Endothelial cell of umbilical vein (primary cell): Measurements from ENCODE around the gene CACNA1F. TPM values are rescaled to one million over a fixed set of nuclear protein-coding genes. Genes with fewer than 3 reads are reported as not detected.

ENCODE experiments used
- BruUV-seq: library from RNA; stranded (reverse); fragments of 400-500 nt; replicated peaks from 2 replicates; lab custom pipeline; 2021; lab: Mats Ljungman, UMichigan
- CTCF ChIA-PET: fragments of 300-600, 350-600 bp; sonication (Branson Sonifier 250); formaldehyde crosslinking; loops from one replicate; lab custom pipeline; 2021; ENCODE audit warnings: antibody characterized with exemption, inconsistent platforms; lab: Charles Lee
- POLR2A ChIA-PET: fragments of 300-600, 350-600 bp; sonication (Branson Sonifier 250); formaldehyde crosslinking; loops from one replicate; lab custom pipeline; 2021; ENCODE audit warnings: antibody characterized with exemption, inconsistent platforms; lab: Charles Lee
- DNase-seq: peaks from one replicate; pipeline ENCODE4 v3.0.0-alpha.2; 2011; ENCODE audit warnings: low read depth, low spot score
- FAIRE-seq: peaks from 2 replicates; lab custom pipeline; 2011; peaks lifted over from hg19 to GRCh38; lab: Jason Lieb, UNC
- H2AFZ ChIP-seq: 2 replicates; pipeline ENCODE4 v1.6.0; 2012; ENCODE audit warnings: low read depth, low read length, control low read depth, inconsistent platforms
- H3K27ac ChIP-seq: 2 replicates; pipeline ENCODE4 v1.5.1; 2011; ENCODE audit warnings: low read depth, mild to moderate bottlenecking, control low read depth, low read length, moderate library complexity; ENCODE audit not compliant: insufficient read depth
- H3K27me3 ChIP-seq, 2 experiments: 2 replicates each; pipeline versions ENCODE4 v1.6.0 to v1.6.1; 2011; ENCODE audit warnings: low read length in 2 of 2, mixed read lengths in 1 of 2; ENCODE audit not compliant: control insufficient read depth in 2 of 2, insufficient read depth in 2 of 2
- H3K36me3 ChIP-seq, 2 experiments: 2 replicates in 1 of 2; 3 replicates in 1 of 2; pipeline ENCODE4 v1.5.1; 2011; ENCODE audit warnings: low read length in 2 of 2, mild to moderate bottlenecking in 1 of 2, moderate library complexity in 1 of 2; ENCODE audit not compliant: control insufficient read depth in 2 of 2, insufficient read depth in 2 of 2; ENCODE audit errors: extremely low read depth in 1 of 2
- H3K4me1 ChIP-seq: 3 replicates; pipeline ENCODE4 v1.5.1; 2011; ENCODE audit warnings: mild to moderate bottlenecking, low read length; ENCODE audit not compliant: control insufficient read depth, insufficient read depth; ENCODE audit errors: extremely low read depth
- H3K4me2 ChIP-seq: 2 replicates; pipeline ENCODE4 v1.6.1; 2011; ENCODE audit warnings: low read length, control low read depth, mixed read lengths; ENCODE audit not compliant: insufficient read depth
- H3K4me3 ChIP-seq, 3 experiments: fragments of 200-600 bp in 1 of 3; sonication (generic), shearing (Covaris generic) in 1 of 3; replicated peaks in 1 of 3; 2 replicates each; pipeline ENCODE4 v1.5.1; 2011 to 2016; ENCODE audit warnings: control low read depth in 3 of 3, low read length in 3 of 3, mild to moderate bottlenecking in 2 of 3, inconsistent platforms in 1 of 3, low read depth in 1 of 3, moderate library complexity in 1 of 3; ENCODE audit not compliant: insufficient read depth in 1 of 3
- H3K79me2 ChIP-seq: 2 replicates; pipeline ENCODE4 v1.6.0; 2012; ENCODE audit warnings: low read length, inconsistent platforms; ENCODE audit not compliant: control insufficient read depth, insufficient read depth
- H3K9ac ChIP-seq: replicated peaks from 2 replicates; pipeline ENCODE3; 2011; ENCODE audit warnings: low read length, control low read depth; ENCODE audit not compliant: insufficient read depth; ENCODE audit errors: extremely low read depth
- H3K9me1 ChIP-seq: replicated peaks from 3 replicates; pipeline ENCODE4 v1.6.0; 2011; ENCODE audit warnings: mild to moderate bottlenecking, low read length; ENCODE audit not compliant: control insufficient read depth, insufficient read depth; ENCODE audit errors: extremely low read depth
- H3K9me3 ChIP-seq: replicated peaks from 2 replicates; pipeline ENCODE4 v1.5.1; 2012; ENCODE audit warnings: low read length, inconsistent platforms; ENCODE audit not compliant: control insufficient read depth, insufficient read depth
- H4K20me1 ChIP-seq: replicated peaks from 2 replicates; pipeline ENCODE3; 2011; ENCODE audit warnings: mild to moderate bottlenecking, low read length; ENCODE audit not compliant: control insufficient read depth, insufficient read depth; ENCODE audit errors: extremely low read depth
- EZH2 ChIP-seq: IDR thresholded peaks from 2 replicates; pipeline ENCODE4 v1.6.1; 2012; ENCODE audit warnings: borderline replicate concordance, low read depth, mild to moderate bottlenecking, moderate library complexity, low read length, inconsistent platforms; ENCODE audit not compliant: severe bottlenecking
- FOS ChIP-seq: IDR thresholded peaks from 2 replicates; pipeline ENCODE4 v1.6.1; 2011; ENCODE audit warnings: mild to moderate bottlenecking, low read length, moderate library complexity, borderline replicate concordance; ENCODE audit not compliant: insufficient read depth
- POLR2A ChIP-seq: IDR thresholded peaks from 2 replicates; pipeline ENCODE4 v1.6.1; 2012; ENCODE audit warnings: low read depth, mild to moderate bottlenecking, control low read depth, low read length
- dilution Hi-C: fragments of 300-500 bp; cut with MboI; formaldehyde crosslinking; loops from one replicate; pipeline ENCODE4 v1.15.0; 2019; ENCODE audit warnings: low sequenced_read_pairs; ENCODE audit not compliant: extremely low pct_ligation_motif_present
- intact Hi-C: fragments of 100-400 bp; cut with micrococcal nuclease; formaldehyde crosslinking; loops from one replicate; pipeline ENCODE4 v1.10.0; 2022
- polyA plus RNA-seq, 4 experiments: library from polyadenylated mRNA; depleted of rRNA in 3 of 4; stranded (reverse) in 3 of 4; unstranded in 1 of 4; fragments of >200 nt; gene quantifications; 2 replicates each; pipeline versions ENCODE4 v1.2.1 to v1.2.3, GENCODE V29; 2011 to 2012; ENCODE audit warnings: missing spikeins in 1 of 4
- total RNA-seq: library from RNA; stranded (reverse); gene quantifications from 2 replicates; pipeline ENCODE4 v1.2.3, GENCODE V29; 2021
- TF ChIP-seq, protein P1 (sequence below), 2 donors: IDR thresholded peaks; 1 replicate in 1 of 2; 2 replicates in 1 of 2; pipeline ENCODE4 v1.5.1; 2011; ENCODE audit warnings: low read length in 2 of 2, mild to moderate bottlenecking in 2 of 2, moderate library complexity in 2 of 2, control low read depth in 1 of 2, inconsistent platforms in 1 of 2, low read depth in 1 of 2; ENCODE audit not compliant: insufficient read depth in 1 of 2; ENCODE audit errors: extremely low read depth in 1 of 2

Gene CACNA1F
- total and polyA plus RNA-seq, 2 donors (not counting 3 experiments of a cell fraction or from before 2014, with no cell fraction given), result not detected

DNA sequence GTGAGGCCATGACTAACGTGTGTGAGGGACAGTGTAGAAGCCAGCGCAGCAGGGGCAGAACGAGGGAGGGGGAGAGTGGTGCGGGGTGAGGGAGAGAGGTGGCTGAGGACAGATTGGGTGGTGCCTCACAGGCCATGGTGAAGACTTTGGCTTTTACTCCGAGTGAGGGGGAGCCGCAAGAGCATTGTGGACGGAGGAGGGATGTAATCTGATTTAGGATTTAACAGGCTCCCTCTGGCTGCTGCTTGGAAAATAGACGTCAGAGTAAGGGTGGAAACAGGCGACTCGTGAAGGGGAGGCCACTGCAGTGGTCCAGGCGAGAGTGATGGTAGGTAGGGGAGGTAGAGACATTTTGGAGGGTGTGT lies 49.5 kb upstream of the CACNA1F start:
- dilution Hi-C loops, result no loop called here

DNA sequence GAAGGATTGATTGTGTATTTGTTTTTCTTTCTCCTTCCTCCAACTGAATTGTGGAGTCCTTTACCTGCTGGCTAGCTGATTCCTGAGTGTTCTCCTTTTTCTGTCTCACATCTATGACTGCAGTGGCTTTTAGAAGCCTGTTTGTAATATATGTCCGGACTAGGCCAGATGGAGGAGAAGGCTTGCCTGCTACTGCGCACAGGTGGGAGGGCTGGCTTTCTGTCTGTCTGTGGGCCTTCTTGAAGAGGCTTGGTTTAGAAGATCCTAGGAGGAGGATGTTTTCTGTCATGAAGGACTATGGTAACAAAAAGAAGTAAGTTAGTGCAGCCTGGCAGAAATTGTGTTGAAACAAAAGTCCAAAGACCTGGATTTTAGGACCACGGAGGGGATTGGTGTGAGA lies 44.9 kb upstream of the CACNA1F start:
- no peaks in the 10 kb centered on the region for H3K79me2 ChIP-seq

More for the DNA sequence above, 49.5 kb upstream of the CACNA1F start:
- H3K4me2 ChIP-seq, result no peak overlapping the region
- no peaks in the 10 kb centered on the region for H3K27me3 ChIP-seq
- H3K9ac ChIP-seq, result no peak overlapping the region
- no peaks in the 10 kb centered on the region for H3K9me1 ChIP-seq
- ChIA-PET POLR2A (no interaction called here), CTCF (no interaction called here)
- no peak for TF ChIP-seq FOS
- TF ChIP-seq POLR2A, result no peak
- TF ChIP-seq, protein P1, sequence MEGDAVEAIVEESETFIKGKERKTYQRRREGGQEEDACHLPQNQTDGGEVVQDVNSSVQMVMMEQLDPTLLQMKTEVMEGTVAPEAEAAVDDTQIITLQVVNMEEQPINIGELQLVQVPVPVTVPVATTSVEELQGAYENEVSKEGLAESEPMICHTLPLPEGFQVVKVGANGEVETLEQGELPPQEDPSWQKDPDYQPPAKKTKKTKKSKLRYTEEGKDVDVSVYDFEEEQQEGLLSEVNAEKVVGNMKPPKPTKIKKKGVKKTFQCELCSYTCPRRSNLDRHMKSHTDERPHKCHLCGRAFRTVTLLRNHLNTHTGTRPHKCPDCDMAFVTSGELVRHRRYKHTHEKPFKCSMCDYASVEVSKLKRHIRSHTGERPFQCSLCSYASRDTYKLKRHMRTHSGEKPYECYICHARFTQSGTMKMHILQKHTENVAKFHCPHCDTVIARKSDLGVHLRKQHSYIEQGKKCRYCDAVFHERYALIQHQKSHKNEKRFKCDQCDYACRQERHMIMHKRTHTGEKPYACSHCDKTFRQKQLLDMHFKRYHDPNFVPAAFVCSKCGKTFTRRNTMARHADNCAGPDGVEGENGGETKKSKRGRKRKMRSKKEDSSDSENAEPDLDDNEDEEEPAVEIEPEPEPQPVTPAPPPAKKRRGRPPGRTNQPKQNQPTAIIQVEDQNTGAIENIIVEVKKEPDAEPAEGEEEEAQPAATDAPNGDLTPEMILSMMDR (IDR thresholded peaks at IDR 0.05; ENCODE audit: extremely low read depth in 1 of 2, insufficient read depth in 1 of 2, low read depth in 1 of 2, low read length in 2 of 2), result peak in 1 of 2 donors; percentile 4
- no peak for TF ChIP-seq EZH2
- H3K4me3 ChIP-seq, result no peak overlapping the region
- no peaks in the 10 kb centered on the region for H3K36me3 ChIP-seq
- no peak overlapping the region for H2AFZ ChIP-seq
- FAIRE-seq, result no peak
- H3K9me3 ChIP-seq, result no peaks in the 10 kb centered on the region
- no peaks in the 10 kb centered on the region for H3K4me1 ChIP-seq
- no peaks in the 10 kb centered on the region for H3K79me2 ChIP-seq
- intact Hi-C loops, result no loop called here
- BruUV-seq, result no TSS peak
- DNase-seq, result no peak
- no peaks in the 10 kb centered on the region for H4K20me1 ChIP-seq
- H3K27ac ChIP-seq, result no peak overlapping the region

More for the DNA sequence above, 44.9 kb upstream of the CACNA1F start:
- no peak overlapping the region for H3K4me2 ChIP-seq
- intact Hi-C loops, result loop anchor here (5.0 kb wide), 1 partner anchor 559 kb away; no protein-coding TSS in a partner anchor
- no peak overlapping the region for H3K4me3 ChIP-seq
- H3K27ac ChIP-seq, result no peak overlapping the region
- TF ChIP-seq, protein P1 (IDR thresholded peaks at IDR 0.05; ENCODE audit: extremely low read depth in 1 of 2, insufficient read depth in 1 of 2, low read depth in 1 of 2, low read length in 2 of 2), result no peak
- no peak for TF ChIP-seq POLR2A
- no peak for TF ChIP-seq EZH2
- H3K9me3 ChIP-seq, result no peaks in the 10 kb centered on the region
- no peaks in the 10 kb centered on the region for H3K36me3 ChIP-seq
- no peaks in the 10 kb centered on the region for H3K4me1 ChIP-seq
- FAIRE-seq (no peak), DNase-seq (no peak)
- BruUV-seq, result no TSS peak
- no peaks in the 10 kb centered on the region for H3K9me1 ChIP-seq
- no peaks in the 10 kb centered on the region for H3K27me3 ChIP-seq
- dilution Hi-C loops, result no loop called here
- POLR2A ChIA-PET, result no interaction called here
- no peak overlapping the region for H3K9ac ChIP-seq
- H4K20me1 ChIP-seq, result no peaks in the 10 kb centered on the region
- CTCF ChIA-PET, result no interaction called here
- H2AFZ ChIP-seq, result no peak overlapping the region
